22Rv1 (cell line): ENCODE data around the gene ABCA12.

Experiments
- CTCF ChIP-seq: fragments of 450-650 bp; IDR thresholded peaks from 2 replicates; pipeline ENCODE4 v1.5.1; 2017; ENCODE audit warnings: mild to moderate bottlenecking
- ZFX ChIP-seq: fragments of 450-650 bp; IDR thresholded peaks from 2 replicates; pipeline ENCODE4 v1.6.1; 2017; ENCODE audit warnings: antibody characterized with exemption, borderline replicate concordance

- no peak for TF ChIP-seq CTCF
- no peak for TF ChIP-seq ZFX
These were observed 34.2 kb downstream of the ABCA12 start for GRCh38 chr2:215104226-215104625.
